ENCODE data around the gene GJA1.
"Not testable (repeated sequence)": the region's sequence is repeated elsewhere in the genome, so short reads cannot be mapped to it uniquely, and the experiment has no call there.

Gene GJA1

GRCh38 chr6:121437851-121438651 is 2.6 kb downstream of the GJA1 start:
- DNase-seq, result no peak

- no peak for DNase-seq
Measured at GRCh38 chr6:121438869-121439268, 3.4 kb downstream of the GJA1 start.

DNA sequence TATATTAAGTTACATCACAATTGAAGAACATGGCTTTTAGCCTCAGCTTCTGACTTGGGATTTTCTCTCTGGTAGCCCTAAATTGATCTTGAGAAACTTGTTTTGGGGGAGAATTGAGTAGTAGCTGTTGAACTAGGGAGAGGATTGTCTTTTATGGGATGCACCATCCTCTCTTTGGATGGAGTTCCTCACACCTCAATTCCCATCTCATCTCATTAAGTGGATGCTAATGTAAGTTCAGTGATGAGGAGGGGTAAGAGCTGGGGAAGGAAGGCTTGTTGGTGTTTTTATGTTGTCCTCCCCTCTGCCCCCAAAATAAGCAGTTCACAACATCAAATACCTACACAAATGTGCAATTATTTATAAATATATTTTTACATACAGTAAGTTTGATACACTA is 4.0 kb downstream of the GJA1 start:
- DNase-seq, result no peak

- DNase-seq, result no peak
Measured at GRCh38 chr6:121439926-121440325, 4.5 kb downstream of the GJA1 start.

GRCh38 chr6:121441477-121441876 is 6.0 kb downstream of the GJA1 start:
- no peak for DNase-seq

DNA sequence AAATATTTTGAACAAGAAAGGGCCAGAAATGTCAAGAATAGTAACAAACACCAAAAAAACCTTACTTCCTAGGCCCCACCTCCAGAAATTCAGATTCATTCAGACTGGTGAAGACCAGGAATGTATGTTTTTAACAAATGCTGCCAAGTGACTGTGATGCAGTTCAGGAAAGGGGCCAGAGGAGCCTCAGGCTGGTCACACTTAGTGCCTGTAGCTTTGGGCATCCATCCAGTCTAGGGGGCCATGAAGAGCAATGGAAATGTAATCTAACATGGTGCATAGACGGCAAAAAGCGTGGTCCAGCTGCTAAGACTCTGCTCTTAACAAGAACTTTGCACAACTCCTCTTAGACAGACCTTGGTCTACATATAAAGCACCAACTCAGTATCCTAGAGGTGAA is 7.1 kb downstream of the GJA1 start:
- DNase-seq, result no peak

DNA sequence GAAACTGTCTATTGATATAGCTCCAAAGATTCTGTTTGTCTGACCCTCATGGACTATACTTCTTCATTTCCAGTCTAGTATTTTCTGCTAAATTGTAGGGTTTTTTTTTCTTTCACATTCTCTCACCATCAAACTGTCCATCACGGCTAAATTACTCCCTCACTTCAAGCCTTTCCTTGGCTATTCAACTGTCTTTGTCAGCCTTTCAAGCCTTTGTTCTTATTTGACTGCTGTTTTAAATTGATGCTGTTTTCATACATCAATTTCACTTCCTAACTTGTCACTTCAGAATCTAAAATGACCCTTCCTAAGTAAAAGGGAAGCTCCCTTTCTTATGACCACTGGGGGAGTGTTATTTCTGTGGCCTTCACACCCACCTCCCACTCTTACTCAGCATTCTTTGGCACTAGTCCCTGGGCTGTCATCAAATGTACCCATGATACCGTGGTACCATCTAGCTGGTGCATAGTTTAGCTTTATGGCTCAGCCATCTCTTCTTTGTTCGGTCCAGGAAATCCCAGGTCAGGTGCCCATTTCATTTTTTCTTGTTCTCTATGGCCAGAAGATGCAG is 8.6 kb downstream of the GJA1 start:
- no peak for DNase-seq

DNA sequence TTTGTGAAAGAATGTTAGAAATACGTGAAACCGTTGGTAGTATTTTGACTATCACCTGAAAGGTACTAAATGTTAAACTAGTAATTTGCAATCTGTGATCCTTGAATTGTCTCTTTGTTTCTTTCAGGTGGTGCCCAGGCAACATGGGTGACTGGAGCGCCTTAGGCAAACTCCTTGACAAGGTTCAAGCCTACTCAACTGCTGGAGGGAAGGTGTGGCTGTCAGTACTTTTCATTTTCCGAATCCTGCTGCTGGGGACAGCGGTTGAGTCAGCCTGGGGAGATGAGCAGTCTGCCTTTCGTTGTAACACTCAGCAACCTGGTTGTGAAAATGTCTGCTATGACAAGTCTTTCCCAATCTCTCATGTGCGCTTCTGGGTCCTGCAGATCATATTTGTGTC is 11.3 kb downstream of the GJA1 start:
- DNase-seq, result not testable (repeated sequence)

- DNase-seq, result not testable (repeated sequence)
Measured at GRCh38 chr6:121447746-121448145, 12.3 kb downstream of the GJA1 start.

- DNase-seq, result not testable (repeated sequence)
Measured at GRCh38 chr6:121448528-121448927, 13.1 kb downstream of the GJA1 start.

- DNase-seq, result no peak
Measured at GRCh38 chr6:121449331-121449730, 13.9 kb downstream of the GJA1 start.

DNA sequence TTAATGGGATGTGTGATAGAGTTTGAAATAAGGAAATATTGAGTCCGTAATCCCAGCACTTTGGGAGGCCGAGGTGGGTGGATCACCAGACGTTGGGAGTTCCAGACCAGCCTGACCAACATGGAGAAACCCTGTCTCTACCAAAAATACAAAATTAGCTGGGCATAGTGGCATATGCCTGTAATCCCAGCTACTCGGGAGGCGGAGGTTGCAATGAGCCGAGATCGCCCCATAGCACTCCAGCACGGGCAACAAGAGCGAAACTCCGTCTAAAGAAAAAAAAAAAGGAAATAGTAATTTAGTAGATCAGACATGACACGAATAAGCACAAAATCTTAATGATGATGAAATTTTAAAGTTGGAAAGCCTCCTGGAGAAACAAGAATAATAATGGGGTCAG is 14.8 kb downstream of the GJA1 start:
- no peak for DNase-seq

DNA sequence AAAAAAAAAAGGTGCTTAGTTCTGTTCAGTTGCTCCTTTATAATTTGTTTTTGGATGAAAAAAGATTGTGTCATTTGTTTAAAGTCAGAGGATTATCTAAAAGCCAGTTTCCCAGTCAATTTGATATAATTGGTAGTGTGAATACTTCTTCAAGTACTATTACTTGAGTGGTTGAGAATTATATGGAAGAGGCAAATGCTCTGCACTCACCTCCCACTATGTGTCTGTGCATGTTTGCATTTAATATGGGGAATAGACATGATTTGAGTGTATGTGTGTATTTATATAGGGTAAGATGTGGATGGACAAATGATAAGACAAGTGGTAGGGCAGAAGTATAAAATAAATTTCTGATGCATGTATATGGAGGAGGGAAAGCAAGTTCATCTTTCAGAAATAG is 15.8 kb downstream of the GJA1 start:
- no peak for DNase-seq

- no peak for DNase-seq
Measured at GRCh38 chr6:121453191-121453590, 17.7 kb downstream of the GJA1 start.

- DNase-seq, result no peak
Measured at GRCh38 chr6:121460170-121460569, 24.7 kb downstream of the GJA1 start.

DNA sequence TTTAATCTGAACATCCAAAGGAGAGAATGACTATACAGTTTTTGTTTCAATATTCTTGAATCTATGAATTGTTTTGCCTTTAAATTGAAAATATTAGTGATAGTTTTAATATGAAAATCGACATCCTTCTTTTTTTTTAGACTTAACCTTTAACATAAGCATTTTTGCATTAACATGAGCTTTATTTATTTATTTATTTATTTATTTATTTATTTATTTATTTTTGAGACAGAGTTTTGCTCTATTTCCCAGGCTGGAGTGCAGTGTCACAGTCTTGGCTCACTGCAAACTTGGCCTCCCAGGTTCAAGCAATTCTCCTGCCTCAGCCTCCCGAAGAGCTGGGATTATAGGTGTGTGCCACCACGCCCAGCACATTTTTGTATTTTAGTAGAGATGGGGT is 27.6 kb downstream of the GJA1 start:
- no peak for DNase-seq

- DNase-seq, result no peak
Measured at GRCh38 chr6:121465101-121465500, 29.7 kb downstream of the GJA1 start.

GRCh38 chr6:121479486-121480098 is 44.1 kb downstream of the GJA1 start:
- no peak for DNase-seq

- DNase-seq, result no peak
Measured at GRCh38 chr6:121480099-121480713, 44.8 kb downstream of the GJA1 start.

DNA sequence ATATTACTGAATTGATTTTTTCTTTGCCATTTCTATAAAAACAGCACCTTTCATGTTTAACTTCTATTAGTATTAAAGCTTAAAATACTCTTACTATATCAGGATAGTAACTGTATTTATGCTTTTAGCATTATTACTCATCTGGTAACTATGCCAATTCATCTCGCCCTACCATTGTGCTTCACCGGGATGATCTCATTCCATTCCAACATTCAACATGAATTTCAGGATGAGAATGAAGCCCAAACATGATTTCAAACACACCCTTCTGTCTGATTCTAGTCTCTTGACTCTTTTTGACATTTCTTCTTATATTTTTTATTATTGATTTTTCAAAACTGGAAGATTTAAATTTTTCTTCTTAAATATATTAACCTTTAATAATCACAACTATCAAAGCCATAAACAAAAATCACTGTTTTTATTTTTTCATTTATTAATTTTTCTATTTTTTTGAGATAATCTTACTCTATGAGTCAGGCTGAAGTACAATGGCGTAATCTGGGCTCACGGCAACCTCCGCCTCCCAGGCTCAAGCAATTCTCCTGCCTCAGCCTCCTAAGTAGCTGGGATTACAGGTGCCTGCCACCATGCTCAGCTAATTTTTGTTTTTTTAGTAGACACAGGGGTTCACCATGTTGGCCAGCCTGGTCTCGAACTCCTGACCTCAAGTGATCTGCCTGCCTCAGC is 46.7 kb downstream of the GJA1 start:
- DNase-seq, result no peak

DNA sequence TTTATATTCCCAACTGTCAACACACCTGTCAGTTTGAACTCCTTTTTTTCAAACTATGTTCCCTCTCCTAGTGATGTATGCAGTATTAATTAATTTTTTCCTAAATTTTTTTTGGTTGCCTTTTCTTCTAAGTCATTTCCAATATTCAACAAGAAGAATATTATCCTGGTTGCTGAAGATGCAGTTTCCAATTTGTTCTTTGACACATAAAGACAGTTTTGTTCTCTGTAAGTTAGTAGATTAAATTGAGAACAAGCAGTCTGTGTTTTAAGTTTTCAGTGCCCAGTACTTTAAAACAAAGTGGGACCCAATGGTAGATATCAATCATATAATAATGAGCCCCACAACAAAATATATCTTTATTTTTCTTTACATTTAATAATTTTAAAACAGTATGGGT is 47.3 kb downstream of the GJA1 start:
- DNase-seq, result no peak

GRCh38 chr6:121485359-121485811 is 49.9 kb downstream of the GJA1 start:
- no peak for DNase-seq

GRCh38 chr6:121491576-121491975 is 56.1 kb downstream of the GJA1 start:
- DNase-seq, result no peak

All from NCI-H146 (cell line).